Colonic mucosa (tissue), 4 donors: Measurements from ENCODE around the gene PRKAR1B. TPM values are rescaled to one million over a fixed set of nuclear protein-coding genes. Genes with fewer than 3 reads are reported as not detected.

Experiments
- DNase-seq: peaks from one replicate; pipeline ENCODE4 v3.0.0-alpha.2; 2020
- H3K27ac ChIP-seq: fragments of 200-600 bp; one replicate; pipeline ENCODE4 v1.8.0; 2021
- H3K27me3 ChIP-seq: fragments of 200-600 bp; one replicate; pipeline ENCODE4 v1.8.0; 2021
- H3K36me3 ChIP-seq: fragments of 200-600 bp; one replicate; pipeline ENCODE4 v1.8.0; 2021
- H3K4me1 ChIP-seq: fragments of 200-600 bp; one replicate; pipeline ENCODE4 v1.8.0; 2021; ENCODE audit warnings: mild to moderate bottlenecking
- H3K4me3 ChIP-seq: fragments of 200-600 bp; one replicate; pipeline ENCODE4 v1.8.0; 2021
- H3K9ac ChIP-seq, 2 donors: one replicate each; pipeline ENCODE4 v1.7.0; 2013; ENCODE audit warnings: control low read depth in 2 of 2, low read depth in 2 of 2, low read length in 2 of 2
- H3K9me3 ChIP-seq: fragments of 200-600 bp; one replicate; pipeline ENCODE4 v1.8.0; 2021
- CTCF ChIP-seq: fragments of 200-600 bp; IDR thresholded peaks from one replicate; pipeline ENCODE4 v1.8.0; 2022; ENCODE audit warnings: antibody characterized with exemption, mild to moderate bottlenecking
- intact Hi-C: fragments of 100-400 bp; cut with DNase I; formaldehyde crosslinking; loops from one replicate; pipeline ENCODE4 v1.14.1; 2022
- total RNA-seq, 2 donors: library from RNA; stranded (reverse); fragmentation: NEBNext Ultra II Directional in 1 of 2; extraction: Animal tissue kit (Norgen Biotek cat#: 25700) in 1 of 2; gene quantifications; one replicate each; pipeline ENCODE4 v1.2.1, GENCODE V29; 2021
- donor health status: healthy.
- donor health status: DM: no; HTN: no; CAD: no.
- donor health status: DM: no; HTN: no; CAD: no.

The PRKAR1B gene
- total RNA-seq, 2 donors from 2014 or later = 19.2 to 32.8 TPM

- TF ChIP-seq CTCF = no peak
- Histone ChIP-seq H3K36me3 (no peaks in the 10 kb centered on the region), H3K4me1 (no peaks in the 10 kb centered on the region), H3K27me3 (no peaks in the 10 kb centered on the region), H3K4me3 (no peak overlapping the region), H3K9ac (no peak overlapping the region), H3K27ac (no peak overlapping the region), H3K9me3 (no peaks in the 10 kb centered on the region)
- intact Hi-C loops = no loop called here
- no peak for DNase-seq
Observed at GRCh38 chr7:577278-577665, 149.8 kb downstream of the PRKAR1B start.

GRCh38 chr7:576524-577277, 150.4 kb downstream of the PRKAR1B start:
- no peaks in the 10 kb centered on the region for H3K27me3 ChIP-seq

GRCh38 chr7:575425-576366, 151.4 kb downstream of the PRKAR1B start:
- Histone ChIP-seq H3K9me3 (no peaks in the 10 kb centered on the region), H3K27ac (no peak overlapping the region), H3K36me3 (no peaks in the 10 kb centered on the region), H3K4me3 (no peak overlapping the region), H3K9ac (no peak overlapping the region), H3K27me3 (no peaks in the 10 kb centered on the region), H3K4me1 (no peaks in the 10 kb centered on the region)
- TF ChIP-seq CTCF = no peak
- no peak for DNase-seq
- intact Hi-C loops = no loop called here

More at GRCh38 chr7:576524-577277, 150.4 kb downstream of the PRKAR1B start:
- Histone ChIP-seq H3K9ac (no peak overlapping the region), H3K36me3 (no peaks in the 10 kb centered on the region), H3K27ac (no peak overlapping the region), H3K4me1 (no peaks in the 10 kb centered on the region), H3K4me3 (no peak overlapping the region), H3K9me3 (no peaks in the 10 kb centered on the region)
- intact Hi-C loops = no loop called here
- TF ChIP-seq CTCF = no peak
- DNase-seq = no peak

DNA sequence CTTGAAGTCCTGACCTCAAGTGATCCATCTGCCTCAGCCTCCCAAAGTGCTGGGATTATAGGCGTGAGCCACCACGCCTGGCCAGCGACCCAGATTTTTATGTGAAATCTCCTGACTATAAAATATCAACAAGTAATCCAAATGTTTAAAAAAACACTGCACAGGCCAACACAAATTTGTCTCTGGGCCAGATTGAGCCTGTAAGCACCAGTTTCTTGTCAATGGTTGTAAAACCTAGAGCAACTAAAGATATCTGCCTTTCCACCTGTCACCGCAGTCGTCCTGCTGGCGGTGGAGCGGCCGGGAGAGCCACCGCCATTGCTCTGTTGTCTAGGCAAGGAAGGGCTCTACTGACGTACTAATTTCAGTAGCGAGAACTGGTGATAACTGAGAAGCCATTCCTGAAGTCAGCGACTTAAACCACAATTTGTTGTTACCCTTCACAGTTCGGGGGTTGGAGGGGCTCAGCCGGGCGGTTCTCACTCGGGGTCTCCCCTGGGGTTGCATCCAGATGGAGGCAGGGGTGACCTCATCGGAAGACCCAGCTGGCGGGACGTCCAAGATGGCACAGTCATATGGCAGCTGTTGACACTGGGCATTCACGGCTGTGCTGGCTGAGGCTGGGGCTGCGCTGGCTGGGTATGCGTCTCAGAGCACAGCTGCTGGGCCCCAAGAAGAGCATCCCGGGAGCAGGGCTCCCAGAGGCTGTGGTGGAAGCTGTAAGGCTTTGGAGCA, 152.3 kb downstream of the PRKAR1B start:
- Histone ChIP-seq H3K4me1 (no peaks in the 10 kb centered on the region), H3K9ac (no peak overlapping the region), H3K4me3 (no peak overlapping the region), H3K27me3 (no peaks in the 10 kb centered on the region), H3K36me3 (no peaks in the 10 kb centered on the region), H3K9me3 (no peaks in the 10 kb centered on the region), H3K27ac (no peak overlapping the region)
- peak; percentile 38 for DNase-seq
- TF ChIP-seq CTCF = no peak
- intact Hi-C loops = no loop called here

DNA sequence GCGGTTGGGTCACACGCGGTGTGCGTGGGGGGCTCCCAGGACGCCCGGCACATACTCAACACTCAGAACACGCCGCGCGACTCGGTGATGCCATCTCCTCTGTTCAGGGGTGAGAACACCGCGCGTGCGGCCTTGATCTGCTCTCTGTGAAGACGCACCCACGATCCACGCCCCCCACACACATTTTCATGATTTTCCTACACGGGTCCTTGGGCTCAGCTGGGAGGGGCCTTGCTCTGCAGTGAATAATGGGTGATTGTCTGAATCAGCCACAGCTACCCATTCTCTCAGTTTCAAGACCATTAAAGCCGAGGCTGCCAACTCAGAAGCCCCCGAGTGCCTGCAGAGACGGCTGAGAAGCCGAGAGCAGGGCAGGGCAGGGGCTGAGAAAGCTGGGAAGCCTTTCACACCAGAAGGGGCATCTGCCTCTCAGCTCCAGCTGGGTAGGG, 153.1 kb downstream of the PRKAR1B start:
- no peak for TF ChIP-seq CTCF
- no peaks in the 10 kb centered on the region for H3K9me3 ChIP-seq
- no peaks in the 10 kb centered on the region for H3K36me3 ChIP-seq
- intact Hi-C loops = no loop called here
- no peak for DNase-seq
- no peak overlapping the region for H3K9ac ChIP-seq
- H3K27me3 ChIP-seq = no peaks in the 10 kb centered on the region
- no peak overlapping the region for H3K27ac ChIP-seq
- no peak overlapping the region for H3K4me3 ChIP-seq
- no peaks in the 10 kb centered on the region for H3K4me1 ChIP-seq
